ENCODE data around the gene TEFM.

TEFM gene

DNA sequence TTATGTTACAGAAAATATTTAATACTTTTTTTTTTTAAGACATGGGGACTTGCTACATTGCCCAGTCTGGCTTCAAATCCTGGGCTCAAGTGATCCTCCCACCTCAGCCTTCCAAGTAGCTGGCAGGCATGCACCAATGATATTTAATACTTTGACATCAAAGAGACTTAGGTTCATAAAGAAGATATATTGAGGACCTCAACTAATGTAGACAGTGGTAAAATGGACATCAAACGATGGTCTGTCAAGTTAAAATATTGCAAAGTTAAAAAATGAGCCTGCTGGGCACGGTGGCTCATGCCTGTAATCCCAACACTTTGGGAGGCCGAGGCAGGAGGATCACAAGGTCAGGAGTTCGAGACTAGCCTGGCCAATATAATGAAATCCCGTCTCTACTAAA lies 8.7 kb downstream of the TEFM start:
- peaks cover 11% of the 10 kb centered on the region for H3K4me1 Mint-ChIP-seq
- H3K4me3 Mint-ChIP-seq: no peak overlapping the region
- H3K9me3 Mint-ChIP-seq: no peaks in the 10 kb centered on the region
- ATAC-seq (no peak), DNase-seq (ENCODE audit: low spot score in 2 of 2) (no peak)
- peaks cover 92% of the 10 kb centered on the region for H3K36me3 Mint-ChIP-seq
- no peak overlapping the region for H3K27ac Mint-ChIP-seq

DNA sequence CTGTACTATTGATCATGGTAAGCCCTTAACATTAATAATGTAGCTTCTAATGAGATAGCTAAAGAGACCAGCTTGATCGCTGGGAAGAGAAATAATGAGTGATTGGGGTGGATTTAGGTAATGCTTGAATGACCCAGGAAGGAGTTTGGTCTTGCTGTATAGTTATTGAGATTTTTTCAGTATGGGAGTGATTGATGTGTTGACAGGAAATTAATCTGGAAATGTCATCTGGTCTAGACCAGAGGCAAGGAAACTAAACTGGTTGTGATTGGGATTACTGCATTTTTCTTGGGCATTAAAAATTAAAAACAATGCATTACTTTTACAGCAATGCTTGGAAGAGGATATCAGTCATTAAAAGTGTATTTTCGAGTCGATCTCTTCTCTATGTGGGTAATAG lies 11.8 kb downstream of the TEFM start:
- Mint-ChIP-seq H3K27ac (no peak overlapping the region), H3K4me1 (no peaks in the 10 kb centered on the region), H3K36me3 (peaks cover 93% of the 10 kb centered on the region), H3K9me3 (no peaks in the 10 kb centered on the region), H3K4me3 (no peak overlapping the region)
- DNase-seq (ENCODE audit: low spot score in 2 of 2) (no peak), ATAC-seq (no peak)

DNA sequence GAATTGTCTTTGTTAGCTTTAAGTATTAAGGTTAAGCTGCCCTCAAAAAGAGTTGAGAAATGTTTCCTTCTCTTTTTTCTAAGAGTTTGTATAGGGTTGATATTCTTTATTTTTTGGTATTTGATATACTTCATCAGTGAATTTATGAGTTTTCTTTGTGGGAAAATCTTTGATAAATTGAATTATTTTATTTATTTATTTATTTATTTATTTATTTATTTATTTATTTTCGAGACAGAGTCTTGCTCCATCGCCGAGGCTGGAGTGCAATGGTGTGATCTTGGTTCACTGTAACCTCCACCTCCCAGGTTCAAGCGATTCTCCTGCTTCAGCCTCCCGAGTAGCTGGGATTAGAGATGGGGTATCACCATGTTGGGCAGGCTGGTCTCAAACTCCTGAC lies 19.9 kb downstream of the TEFM start:
- Mint-ChIP-seq H3K4me3 (no peak overlapping the region), H3K9me3 (no peaks in the 10 kb centered on the region), H3K4me1 (no peaks in the 10 kb centered on the region), H3K36me3 (peaks cover 91% of the 10 kb centered on the region), H3K27ac (no peak overlapping the region)
- ATAC-seq (no peak), DNase-seq (ENCODE audit: low spot score in 2 of 2) (no peak)

DNA sequence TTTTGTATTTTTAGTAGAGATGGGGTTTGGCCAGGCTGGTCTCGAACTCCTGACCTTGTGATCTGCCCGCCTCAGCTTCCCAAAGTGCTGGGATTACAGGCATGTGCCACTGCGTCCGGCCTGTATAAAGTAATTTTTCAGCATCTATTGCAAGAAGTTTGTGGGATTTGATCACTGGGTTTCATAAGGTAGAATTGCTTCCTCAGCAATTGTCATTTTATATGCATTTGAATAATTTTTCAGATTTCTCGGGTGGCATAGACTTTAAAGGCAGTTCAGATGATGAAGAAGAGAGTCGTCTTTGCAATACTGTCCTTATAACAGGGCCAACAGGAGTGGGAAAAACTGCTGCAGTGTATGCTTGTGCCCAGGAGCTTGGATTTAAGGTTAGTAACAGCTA lies 37.0 kb downstream of the TEFM start:
- Mint-ChIP-seq H3K4me3 (no peak overlapping the region), H3K9me3 (no peaks in the 10 kb centered on the region), H3K27ac (no peak overlapping the region), H3K4me1 (no peaks in the 10 kb centered on the region), H3K36me3 (peaks cover 100% of the 10 kb centered on the region)
- ATAC-seq (no peak), DNase-seq (ENCODE audit: low spot score in 2 of 2) (no peak)

DNA sequence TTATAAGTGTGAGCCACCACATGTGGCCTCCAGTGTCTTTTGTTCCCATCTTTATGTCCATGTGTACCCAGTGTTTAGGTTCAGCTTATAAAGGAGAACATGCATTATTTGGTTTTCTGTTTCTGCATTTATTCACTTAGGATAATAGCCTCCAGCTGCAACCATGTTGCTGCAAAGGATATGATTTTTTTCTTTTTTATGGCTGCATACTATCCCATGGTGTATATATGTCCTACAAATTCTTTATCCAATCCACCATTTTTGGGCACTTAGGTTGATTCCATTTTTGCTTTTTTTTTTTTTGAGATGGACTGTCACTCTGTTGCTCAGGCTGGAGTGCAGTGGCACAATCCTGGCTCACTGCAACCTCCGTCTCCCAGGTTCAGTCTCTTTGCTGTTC lies 41.4 kb downstream of the TEFM start:
- H3K9me3 Mint-ChIP-seq: no peaks in the 10 kb centered on the region
- DNase-seq (ENCODE audit: low spot score in 2 of 2) (no peak), ATAC-seq (no peak)
- no peak overlapping the region for H3K27ac Mint-ChIP-seq
- H3K4me1 Mint-ChIP-seq: no peaks in the 10 kb centered on the region
- peaks cover 99% of the 10 kb centered on the region for H3K36me3 Mint-ChIP-seq
- no peak overlapping the region for H3K4me3 Mint-ChIP-seq

DNA sequence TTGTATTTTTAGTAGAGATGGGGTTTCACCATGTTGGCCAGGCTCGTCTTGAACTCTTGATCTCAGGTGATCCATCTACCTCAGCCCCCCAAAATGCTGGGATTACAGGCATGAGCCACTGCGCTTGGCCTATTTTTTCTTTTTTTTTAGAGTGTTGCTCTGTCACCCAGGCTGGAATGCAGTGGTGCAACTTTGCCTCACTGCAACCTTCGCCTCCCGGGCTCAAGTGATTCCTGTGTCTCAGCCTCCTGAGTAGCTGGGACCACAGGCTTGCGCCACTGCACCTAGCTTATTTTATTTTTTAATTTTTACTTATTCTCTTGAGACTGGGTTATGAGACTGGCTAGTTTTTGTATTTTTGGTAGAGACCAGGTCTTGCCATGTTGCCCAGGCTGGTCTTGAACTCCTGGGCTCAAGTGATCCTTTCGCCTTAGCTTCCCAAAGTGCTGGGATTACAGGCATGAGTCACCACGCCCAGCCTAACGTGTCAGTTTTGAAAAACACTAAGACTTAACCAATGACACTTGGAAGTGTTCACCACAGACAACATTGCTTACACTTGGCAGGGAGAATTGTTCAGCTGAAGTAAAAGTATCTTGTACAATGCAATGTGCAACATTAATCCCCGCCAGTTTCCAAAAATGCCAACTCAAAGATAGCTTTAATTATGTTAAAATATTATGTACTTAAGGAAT lies 47.3 kb downstream of the TEFM start:
- ATAC-seq (no peak), DNase-seq (ENCODE audit: low spot score in 2 of 2) (no peak)
- Mint-ChIP-seq H3K4me3 (no peak overlapping the region), H3K9me3 (no peaks in the 10 kb centered on the region), H3K36me3 (peaks cover 100% of the 10 kb centered on the region), H3K27ac (no peak overlapping the region), H3K4me1 (no peaks in the 10 kb centered on the region)

DNA sequence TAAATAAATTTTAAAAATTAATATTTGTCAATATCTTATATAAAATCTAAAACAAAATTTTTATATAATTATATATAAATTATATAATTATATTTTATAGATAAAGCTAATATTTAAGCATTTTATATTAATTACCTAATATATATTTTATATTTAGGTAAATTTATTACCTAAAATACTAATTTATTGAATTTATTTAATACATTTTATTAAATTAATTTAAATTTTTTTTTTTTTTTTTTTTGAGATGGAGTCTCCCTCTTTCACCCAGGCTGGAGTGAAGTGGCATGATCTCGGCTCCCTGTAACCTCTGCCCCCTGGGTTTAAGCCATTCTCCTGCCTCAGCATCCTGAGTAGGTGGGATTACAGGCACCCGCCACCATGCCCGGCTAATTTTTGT lies 51.9 kb downstream of the TEFM start:
- Mint-ChIP-seq H3K9me3 (no peaks in the 10 kb centered on the region), H3K36me3 (peaks cover 86% of the 10 kb centered on the region), H3K4me3 (no peak overlapping the region), H3K27ac (no peak overlapping the region), H3K4me1 (no peaks in the 10 kb centered on the region)
- ATAC-seq: no peak
- no peak for DNase-seq (ENCODE audit: low spot score in 2 of 2)

All from stimulated activated effector memory CD8-positive, alpha-beta T cell treated with anti-CD3 and anti-CD28 coated beads, Interleukin-12 subunit alpha, Interleukin-12 subunit beta, amount 100 ng/mL, for 72 hours (primary cell).